GM18508 (cell line): ENCODE data around the gene PEF1.

ENCODE experiments used
- ATAC-seq: cut with Tn5 transposase; IDR thresholded peaks from one replicate; pipeline ENCODE4 v1.9.1; 2021; ENCODE audit warnings: moderate number of reproducible peaks; ENCODE audit not compliant: insufficient read depth, unreplicated experiment

Gene PEF1

DNA sequence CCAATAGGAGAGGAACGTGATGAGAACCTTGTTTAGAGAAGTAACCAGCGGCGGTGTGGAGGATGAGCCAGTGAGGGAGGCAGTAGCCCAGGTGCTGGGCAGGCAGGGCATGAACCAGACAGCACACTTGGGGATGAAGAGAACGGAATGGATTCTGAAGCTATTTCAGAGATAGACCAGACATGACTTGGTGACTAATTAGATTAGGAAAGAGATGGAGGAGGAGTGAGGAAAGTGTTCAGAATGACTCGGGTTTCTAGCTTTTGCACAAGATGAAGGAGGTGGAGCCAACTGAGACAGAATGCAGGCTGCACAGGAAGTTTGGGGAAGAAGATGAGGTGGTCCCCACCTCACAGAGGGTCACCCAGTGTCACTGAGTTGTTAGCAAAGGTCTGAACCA lies 5.1 kb downstream of the PEF1 start:
- ATAC-seq, result no peak

DNA sequence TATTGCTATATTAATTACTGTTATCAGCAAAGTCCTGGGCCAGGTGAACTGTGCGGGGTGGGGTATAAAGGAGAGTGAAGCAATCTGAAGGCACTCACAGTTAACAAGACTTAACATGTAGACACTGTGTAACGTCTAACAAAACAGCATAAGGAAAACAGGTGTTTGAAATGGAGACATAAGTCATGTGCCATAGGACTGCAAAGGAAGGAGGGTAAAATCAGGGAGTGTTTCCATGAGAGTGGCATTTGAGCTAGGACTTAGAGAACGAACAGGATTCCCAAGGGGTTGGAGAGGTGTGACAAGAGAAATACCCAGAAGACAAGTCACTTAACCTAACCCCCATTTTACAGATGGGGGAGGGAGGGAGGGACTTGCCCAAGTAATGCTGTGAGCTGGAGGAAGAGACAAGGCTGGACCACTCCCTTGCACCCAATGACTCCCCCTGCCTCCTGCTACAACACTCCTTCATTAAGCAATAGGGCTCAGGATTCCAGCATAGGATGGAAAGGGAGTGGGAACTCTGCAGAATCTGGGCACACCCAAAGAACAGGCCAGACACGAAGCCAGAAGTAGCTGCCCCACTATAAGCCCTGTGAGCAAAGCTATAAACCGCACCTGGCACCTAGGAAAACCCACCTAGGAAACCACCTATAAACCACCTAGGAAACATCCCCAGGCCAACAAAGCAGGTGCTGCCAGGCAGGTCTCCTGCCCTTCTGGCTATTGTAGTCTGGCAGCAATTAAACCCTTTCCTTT lies 6.6 kb downstream of the PEF1 start:
- no peak for ATAC-seq

DNA sequence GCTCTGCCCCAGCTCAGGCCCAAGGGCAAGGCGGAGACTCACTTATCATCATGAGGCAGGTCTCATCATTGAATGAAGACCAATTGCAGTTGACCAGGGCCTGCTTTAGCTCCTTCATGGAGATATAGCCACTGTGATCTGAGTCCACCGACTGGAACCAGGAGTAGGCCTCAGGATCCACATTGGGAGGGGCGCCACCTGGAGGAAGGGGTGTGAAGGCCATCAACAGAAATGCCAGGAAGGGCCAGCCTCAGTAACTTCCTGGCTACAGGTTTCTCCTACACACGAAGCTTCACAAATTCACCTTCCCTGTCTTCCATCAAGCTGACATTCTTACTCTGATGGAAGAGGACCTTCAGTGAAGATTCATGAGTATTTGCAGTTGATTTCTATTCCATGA lies 11.6 kb downstream of the PEF1 start:
- ATAC-seq, result no peak

DNA sequence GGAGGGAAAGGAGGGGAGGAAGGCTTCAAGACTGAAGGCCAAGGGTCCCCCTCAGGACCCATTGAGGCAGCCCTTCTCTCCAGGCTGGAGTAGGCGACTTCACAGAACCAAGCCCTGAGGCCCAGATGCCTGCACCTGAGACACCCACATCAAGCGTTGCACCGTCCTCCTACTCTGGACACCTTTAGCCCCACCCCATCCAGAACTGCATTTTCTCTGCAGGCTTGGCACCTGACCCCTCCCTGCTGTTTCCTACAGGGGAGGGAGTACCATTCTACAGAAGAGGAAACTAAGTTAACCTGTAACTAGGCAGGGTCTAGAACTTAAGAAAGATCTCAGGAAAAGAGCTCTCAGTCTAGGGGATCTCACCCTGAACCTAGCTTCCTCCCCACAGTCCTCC lies 12.0 kb downstream of the PEF1 start:
- ATAC-seq, result no peak

DNA sequence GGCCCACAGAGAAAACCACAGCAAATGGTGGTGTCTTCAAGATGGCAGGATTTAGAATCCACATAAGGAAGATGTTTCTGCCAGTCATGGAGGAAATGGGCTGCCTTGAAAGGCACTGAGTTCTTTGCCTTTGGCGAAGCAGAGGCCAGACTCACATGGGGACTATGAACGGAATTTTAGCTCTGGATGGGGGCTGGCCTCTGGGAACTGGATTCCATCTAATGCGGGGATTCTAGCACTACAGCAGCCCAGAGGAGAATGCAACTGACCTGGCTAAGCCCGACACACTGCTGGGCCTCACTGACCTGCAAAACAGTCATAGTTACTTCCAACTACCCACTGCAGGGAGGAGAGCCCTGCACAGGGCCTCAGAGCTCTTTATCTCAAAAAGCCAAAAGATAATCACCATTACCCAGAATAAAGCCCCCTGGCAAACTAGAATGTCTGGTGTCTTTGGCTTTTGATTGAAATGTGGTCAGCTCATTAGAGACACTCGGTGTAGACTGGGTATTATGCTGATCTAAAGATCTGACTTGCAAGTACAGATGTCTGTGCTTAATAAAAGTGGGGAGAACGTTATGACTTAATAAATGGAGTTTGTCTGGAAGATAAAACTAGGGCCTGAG lies 15.6 kb downstream of the PEF1 start:
- ATAC-seq, result no peak

DNA sequence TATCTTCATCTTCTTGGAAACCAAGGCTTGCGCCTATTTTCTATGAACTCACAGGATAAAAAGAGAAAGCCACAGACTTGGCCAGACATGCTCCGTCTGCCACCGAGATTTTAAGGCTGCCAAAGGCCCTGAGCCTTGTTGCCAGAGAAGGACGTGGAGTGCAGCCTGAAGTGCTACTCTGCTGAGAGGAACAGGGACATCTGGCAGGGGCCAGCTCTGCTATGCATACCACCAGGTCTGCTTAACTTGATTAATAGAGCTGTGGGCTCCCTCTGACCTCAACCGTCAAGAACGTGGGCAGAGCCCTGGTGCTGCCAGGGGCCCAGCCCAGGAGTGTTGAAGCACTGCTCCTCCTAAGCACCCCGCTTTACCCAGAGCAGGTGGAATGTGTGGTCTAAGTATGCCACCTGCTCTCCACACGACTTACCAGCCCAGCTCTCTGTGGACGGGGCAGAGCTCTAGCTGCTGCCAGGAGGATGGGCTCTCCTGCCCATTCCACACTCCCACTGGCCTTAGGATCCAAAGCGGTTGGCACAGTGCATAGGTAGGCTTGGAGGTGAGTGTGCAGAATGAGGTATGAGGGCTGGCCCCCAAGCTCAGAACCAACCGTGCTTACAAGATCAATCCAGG lies 16.6 kb downstream of the PEF1 start:
- no peak for ATAC-seq

DNA sequence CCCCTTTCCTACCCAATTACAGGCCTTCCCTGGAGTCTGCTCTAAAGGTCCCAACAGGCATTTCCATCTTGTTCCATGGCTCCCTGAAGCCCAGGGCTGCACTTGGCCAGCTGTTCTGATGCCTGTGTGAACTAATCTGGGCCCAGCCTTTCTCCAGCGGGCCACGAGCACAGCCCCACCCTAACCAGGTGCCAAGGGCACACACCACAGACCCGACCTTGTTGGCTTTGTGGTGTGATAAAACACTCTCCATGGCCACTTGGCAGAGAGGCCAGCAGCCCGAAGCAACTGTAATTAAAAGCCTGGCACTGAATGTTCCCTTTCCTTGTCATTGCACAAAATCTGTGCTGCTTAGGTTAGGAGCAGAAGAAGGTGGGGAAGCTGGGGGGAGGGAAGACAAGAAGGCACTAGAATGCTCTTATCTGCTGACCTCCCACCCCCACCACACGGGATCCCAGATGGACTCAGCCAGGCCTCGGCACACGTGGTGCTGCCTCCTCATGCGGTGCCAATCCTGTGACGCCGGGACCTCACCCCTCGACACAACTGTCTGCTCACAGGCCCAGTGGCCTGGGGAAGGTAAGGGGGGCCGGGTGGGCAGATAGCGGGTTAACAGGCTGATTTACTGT lies 17.3 kb downstream of the PEF1 start:
- no peak for ATAC-seq

DNA sequence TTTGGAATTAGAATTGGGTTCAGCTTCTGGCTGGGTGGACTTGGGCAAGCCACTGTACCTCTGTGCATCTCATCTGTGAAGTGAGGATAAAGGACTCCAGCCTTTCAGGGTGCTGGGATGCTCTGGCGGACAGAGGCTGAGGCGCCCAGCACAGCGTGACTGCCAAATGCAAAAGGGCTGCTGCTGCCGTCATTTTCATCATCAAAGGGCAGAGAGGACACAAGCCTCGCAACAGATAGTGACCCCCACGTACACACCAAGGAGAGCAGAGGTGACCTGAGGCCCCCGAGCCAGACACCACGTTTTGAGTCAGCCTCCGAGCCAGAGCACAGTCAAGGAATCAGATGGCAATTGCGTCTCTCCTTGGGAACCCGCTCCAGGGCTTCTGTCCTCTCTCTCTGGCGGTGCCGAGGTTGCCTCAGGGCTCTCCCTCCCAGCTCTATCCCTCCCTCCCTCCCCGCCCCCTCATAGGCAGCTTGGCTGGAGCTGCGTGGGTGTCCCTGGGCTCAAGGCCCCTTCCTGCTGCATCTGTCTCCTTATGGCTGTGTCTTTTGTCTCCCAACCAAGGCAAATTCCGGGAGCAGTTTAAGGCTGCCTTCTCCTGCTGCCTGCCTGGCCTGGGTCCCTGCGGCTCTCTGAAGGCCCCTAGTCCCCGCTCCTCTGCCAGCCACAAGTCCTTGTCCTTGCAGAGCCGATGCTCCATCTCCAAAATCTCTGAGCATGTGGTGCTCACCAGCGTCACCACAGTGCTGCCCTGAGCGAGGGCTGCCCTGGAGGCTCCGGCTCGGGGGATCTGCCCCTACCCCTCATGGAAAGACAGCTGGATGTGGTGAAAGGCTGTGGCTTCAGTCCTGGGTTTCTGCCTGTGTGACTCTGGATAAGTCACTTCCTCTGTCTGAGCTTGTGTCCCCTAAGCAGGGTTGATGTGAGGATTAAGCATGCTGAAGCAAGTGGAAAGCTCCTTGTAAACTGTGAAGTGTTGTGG lies 18.2 kb downstream of the PEF1 start:
- no peak for ATAC-seq

DNA sequence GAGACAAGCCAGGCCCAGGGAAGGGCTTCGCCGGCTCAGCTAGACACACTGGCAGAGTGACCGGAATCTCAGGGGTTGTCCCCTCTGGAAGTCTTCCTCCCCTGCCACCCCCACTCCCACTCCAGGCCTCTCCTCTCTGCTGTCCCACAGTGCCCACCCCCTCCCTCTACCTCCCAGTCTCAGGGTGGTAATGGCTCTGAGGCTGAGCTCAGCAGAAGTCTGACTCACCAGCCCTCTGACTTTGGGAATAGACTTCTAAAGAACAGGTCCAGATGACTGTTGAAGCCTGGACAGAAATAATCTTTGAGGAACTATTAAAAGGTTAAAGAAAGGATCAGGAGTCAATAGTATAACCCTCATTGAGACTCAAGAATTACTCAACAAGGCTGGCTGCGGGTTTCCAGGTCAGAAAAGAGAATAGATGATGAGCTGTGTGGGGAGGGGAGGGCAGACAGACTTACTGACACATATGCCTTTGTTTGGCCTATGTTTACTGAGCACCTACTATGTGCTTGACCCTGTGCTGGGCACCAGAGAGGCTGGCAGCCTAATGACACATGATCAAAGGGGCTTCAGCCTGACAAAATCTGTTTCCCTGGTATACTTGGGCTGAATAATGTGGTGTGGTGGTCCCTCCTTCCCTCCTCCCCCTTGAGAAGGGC lies 19.0 kb downstream of the PEF1 start:
- no peak for ATAC-seq

DNA sequence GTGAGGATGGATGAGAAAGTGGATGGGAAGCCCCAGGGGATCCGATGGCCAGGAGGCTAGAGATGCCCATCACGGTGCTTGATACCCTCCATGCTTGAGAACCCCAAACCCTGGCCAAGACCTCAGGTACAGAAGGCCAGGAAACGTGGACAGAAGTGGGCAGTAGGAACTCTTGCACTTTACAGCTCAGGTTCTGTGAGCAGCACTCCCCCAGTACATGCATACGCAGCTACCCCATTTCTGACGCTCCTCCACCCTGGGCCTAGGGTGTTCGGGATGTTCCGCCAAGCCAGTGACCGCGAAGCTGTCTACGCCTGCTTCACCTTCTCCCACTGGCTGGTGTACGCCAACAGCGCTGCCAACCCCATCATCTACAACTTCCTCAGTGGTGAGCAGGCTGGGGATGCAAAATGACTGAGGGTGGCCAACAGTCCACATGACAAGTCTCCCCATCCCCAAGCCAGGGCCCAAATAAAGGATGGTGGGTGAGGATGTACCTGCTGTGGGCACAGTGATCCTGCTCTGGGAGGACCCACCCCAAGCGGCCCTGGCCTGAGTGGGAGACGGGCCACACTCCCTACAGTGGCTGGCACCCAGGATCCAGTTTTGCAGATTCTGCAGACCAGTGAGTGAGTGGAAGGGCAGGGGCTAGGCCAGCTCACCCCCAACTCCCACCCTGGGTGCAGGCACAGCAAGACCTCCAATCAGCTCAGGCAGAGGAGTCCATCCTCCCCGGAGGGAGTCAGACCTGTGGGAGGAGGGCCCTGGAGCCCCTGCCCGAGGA lies 19.8 kb downstream of the PEF1 start:
- ATAC-seq, result no peak

DNA sequence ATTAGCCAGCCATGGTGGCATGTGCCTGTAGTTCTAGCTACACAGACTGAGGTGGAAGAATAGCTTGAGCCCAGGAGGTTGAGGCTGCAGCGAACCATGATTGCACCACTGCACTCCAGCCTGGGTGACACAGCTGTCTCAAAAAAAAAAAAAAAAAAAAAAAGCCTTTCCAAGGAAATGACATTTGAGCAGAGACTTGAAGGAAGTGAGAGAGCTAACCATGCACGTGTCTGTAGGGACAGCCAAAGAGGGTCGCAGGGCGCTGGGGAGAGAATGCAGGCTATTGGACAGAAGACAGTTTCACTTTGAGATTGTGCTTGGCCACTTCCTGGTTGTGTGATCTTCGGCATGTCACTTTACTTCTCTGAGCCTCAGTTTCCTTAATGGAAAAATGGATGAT lies 20.4 kb downstream of the PEF1 start:
- ATAC-seq, result no peak

DNA sequence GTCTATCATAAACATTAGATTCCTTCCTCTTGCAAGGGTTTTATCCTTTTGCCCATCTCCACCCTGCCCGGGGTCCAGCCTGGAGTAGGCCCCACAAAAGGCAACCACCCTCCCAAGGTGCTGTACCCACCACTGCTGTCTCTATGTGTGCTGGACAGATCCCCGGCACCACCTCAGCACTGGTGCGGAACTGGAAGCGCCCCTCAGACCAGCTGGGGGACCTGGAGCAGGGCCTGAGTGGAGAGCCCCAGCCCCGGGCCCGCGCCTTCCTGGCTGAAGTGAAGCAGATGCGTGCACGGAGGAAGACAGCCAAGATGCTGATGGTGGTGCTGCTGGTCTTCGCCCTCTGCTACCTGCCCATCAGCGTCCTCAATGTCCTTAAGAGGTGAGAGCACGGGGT lies 21.3 kb downstream of the PEF1 start:
- no peak for ATAC-seq

DNA sequence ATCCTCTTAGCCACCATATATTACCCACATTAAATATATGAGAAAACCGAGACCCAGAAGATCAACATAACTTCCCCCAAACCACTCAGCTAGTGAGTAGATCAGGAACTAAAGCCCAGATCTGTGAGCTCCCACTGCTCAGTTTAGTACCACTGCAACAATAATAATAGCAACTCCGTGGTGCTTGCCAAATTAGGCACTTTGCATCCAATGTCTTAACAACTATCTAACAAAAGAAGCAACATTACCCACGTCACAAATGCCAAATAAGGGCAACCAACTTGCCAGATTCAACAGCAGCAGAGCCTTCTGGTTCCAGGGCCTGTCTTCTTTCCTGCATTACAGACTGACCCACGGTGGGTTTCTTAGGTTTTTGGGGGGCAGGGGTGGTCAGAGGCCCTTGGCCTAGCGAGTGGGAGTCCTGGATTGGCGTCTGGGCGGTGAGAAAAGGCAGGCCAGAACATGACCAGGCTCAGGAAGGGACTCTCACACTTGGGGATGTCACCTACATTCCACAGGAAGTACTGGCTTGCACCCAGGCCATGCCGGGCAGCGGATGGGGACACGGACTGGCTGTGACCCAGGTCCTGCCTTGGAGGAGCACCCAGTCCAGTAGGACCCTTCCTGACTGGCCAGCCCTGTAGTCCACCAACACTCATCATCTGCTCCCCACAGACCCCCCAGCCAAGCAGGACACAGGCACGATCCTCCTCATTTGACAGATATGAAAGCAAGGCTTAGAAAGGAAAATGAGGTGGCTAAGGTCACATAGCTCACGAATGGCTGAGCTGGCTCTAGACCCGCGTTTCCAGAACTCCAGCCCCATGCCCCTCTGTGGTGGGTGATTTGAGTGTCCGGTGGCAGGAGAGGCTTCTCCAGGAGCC lies 22.6 kb downstream of the PEF1 start:
- no peak for ATAC-seq

DNA sequence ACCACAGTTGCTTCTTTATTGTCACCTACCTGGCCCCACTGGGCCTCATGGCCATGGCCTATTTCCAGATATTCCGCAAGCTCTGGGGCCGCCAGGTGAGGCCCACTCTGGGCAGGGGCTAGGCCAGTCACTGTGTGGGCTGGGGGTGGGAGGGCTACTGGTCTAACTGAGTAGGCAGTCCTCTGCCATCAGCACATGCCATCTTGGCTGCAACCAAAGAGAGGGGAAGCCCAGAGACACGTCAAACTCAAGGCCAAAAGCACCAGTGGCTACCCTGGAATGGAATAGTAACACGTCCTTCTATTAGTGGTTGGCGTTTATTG lies 23.2 kb downstream of the PEF1 start:
- ATAC-seq, result no peak

DNA sequence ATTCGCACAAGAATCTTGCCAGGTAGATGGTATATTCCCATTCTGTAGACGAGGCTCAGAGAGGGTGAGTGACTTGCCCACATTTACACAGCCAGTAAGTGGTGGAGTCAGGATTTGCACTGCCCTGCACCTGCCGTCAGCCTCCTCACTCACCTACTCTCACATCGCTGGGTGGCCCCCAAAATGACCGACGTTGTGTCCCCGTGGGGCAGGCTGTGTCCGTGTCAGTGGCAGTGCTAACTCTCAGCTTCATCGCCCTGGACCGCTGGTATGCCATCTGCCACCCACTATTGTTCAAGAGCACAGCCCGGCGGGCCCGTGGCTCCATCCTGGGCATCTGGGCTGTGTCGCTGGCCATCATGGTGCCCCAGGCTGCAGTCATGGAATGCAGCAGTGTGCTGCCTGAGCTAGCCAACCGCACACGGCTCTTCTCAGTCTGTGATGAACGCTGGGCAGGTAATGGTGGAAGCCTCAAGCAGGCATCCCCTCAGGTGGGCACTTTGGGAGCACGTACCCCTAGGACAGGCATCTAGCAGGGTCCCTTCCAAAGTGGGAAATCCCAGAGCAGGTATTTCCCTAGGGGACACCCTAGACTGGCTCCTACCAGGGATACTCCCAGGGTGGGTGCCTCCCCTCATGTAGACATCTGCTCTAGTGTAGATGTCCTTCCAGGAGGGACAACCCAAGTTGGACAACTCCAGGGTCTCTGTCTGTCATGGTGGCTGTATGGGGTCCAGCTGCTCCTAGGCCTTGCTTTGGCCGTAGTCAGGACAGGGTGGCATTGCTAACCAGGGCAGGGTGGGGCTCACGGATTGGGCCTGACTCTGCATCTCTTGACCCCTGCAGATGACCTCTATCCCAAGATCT lies 23.8 kb downstream of the PEF1 start:
- ATAC-seq, result no peak

DNA sequence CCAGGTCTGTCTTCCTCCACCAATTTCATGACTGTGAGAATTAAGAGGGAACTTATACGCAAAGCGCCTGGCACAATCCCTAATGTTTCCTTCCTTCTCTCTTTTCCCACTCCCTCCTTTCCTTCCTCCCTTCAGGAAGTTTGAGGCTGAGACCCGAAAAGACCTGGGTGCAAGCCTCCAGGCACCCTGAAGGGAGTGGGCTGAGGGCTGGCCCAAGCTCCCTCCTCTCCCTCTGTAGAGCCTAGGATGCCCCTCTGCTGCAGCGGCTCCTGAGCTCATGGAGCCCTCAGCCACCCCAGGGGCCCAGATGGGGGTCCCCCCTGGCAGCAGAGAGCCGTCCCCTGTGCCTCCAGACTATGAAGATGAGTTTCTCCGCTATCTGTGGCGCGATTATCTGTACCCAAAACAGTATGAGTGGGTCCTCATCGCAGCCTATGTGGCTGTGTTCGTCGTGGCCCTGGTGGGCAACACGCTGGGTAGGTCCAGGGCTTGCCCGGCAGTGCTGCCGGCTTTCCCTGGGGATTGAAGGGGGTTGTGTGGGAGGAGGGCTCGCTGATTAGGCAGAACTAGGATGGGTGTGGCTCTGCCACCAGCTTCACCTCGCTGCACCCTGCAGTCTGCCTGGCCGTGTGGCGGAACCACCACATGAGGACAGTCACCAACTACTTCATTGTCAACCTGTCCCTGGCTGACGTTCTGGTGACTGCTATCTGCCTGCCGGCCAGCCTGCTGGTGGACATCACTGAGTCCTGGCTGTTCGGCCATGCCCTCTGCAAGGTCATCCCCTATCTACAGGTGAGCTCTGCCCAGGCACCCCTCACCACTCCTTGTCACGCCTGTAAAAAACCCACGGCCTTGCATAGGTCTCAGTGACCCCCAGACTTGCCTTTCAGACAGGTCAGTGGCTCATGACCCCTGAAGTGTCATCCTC lies 25.5 kb downstream of the PEF1 start:
- no peak for ATAC-seq
